Caki2 (cell line): ENCODE data around the gene SERPINE3. TPM values are rescaled to one million over a fixed set of nuclear protein-coding genes. Genes with fewer than 3 reads are reported as not detected.

Experiments
- DNase-seq: peaks from one replicate; pipeline ENCODE4 v3.0.0-alpha.2; 2015; ENCODE audit warnings: low read depth
- in situ Hi-C: cut with HindIII; loops from 2 replicates; pipeline ENCODE4 v1.10.0; 2016; ENCODE audit warnings: low sequenced_read_pairs, low pct_unique_long_range_greater_than_20kb, mixed read lengths
- total RNA-seq: library from RNA; depleted of rRNA; stranded (reverse); fragments of >200 nt; shearing (Covaris generic); gene quantifications from 2 replicates; pipeline ENCODE4 v1.2.3, GENCODE V29; 2014; ENCODE audit warnings: low replicate concordance; rRNA removed

Gene SERPINE3
- not detected in 2 replicates for total RNA-seq

DNA sequence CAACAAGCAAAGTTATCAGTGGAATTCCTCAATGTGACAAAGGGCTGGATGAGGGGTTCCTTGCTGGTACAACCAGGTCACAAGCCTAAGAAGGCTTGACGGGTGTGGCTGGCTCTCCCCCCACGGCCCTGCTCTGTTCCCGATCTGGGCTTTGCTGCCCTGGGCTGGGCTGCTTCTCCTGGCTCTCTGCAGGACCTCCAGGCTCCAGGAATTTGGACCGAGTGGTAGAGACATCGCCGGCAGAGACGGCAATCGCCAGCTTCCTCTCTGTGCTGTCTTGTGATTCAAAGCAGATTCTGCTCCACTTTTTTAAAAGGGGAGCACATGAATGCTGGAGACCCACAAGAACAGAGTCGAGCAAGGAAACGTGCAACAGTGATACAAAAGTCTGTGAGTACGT lies at the start of gene SERPINE3:
SERPINE3 (plus strand) TSS at position 338 of the 400 bp plus-strand sequence. CDS start 1,401 bp downstream, outside the sequence.
- in situ Hi-C loops: no loop called here
- no peak for DNase-seq

DNA sequence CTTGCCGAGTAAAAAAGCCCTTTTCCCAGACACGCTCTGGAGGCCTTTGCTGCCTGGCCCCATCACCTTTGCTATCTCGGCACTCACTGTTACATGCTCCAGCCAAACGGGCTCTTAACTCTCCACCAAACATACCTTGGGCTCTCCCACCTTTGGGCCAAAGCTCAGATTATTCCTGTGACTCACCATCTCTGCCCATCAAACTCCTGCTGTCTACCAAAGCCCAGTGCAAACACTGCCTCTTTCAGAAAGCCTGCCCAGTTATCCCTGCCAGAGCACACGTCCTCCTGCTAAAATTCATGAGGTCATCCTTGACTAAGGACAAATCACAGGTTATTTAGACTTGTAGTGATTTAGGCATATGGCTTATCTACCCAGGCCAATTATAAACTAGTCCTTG lies 48.1 kb upstream of the SERPINE3 start:
- no peak for DNase-seq
- in situ Hi-C loops: no loop called here

DNA sequence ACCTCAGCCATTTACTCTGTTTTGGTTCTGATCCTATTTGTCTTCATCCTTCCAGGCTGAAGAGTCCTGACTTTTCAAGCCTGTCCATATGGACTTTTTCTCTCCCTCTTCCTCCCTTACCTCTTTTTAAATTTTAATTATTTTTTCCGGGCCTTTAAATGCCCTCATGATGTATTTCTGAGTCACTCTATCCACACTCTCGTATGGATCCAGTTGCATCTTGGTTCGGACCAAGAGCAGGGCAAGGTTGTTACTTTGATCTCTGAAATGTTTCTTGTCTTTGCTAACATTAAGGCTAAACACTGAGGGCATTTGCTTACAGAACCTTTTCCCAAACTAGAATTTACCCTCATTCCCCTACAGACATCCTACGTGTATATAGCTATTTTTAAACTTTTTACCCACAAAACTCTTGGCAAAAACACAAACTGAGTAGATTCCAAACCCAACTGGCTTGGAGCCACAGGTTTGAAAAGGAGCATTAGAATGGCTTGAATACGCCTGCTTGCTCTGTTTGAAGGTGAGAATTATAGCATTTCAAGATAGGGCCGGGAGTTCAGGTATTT lies 47.4 kb upstream of the SERPINE3 start:
- in situ Hi-C loops: no loop called here
- DNase-seq: no peak

DNA sequence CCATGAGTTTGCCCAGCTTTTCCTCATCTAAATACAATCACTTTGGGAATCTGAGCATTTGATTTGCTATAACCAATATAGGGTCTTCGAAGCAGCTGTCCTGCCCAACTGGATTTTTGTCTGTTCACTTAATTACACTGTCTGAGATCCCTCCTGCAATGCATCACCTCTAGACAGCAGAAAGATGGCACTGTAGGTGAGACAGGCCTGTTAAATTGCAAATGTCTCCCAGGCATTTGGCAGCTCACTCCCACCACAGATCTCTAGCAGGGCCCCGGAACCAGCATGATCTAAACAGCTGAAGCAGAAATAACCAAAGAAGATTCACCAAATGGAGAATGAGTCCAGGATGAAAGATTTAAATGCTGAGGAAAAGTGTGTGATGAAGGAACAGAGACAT lies 41.9 kb upstream of the SERPINE3 start:
- in situ Hi-C loops: no loop called here
- DNase-seq: no peak

DNA sequence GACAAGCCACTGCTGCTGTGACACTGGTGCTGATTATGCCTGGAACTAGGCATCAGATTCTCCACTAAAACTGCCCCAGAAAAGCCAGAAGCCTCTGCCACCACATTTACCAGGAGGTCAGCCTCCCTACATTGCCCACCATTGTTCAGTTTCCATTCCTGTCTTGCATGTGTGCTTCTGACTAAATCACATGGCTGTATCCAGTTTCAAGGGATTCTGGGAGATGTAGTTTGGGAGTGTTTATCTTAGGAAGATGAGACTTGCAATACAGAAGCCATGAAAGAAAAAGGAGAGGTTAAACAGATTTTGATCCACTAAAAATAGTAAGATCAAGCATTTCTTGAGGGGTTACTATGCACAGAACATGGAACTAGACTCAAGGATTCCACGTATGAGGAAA lies 40.7 kb upstream of the SERPINE3 start:
- in situ Hi-C loops: no loop called here
- DNase-seq: no peak

DNA sequence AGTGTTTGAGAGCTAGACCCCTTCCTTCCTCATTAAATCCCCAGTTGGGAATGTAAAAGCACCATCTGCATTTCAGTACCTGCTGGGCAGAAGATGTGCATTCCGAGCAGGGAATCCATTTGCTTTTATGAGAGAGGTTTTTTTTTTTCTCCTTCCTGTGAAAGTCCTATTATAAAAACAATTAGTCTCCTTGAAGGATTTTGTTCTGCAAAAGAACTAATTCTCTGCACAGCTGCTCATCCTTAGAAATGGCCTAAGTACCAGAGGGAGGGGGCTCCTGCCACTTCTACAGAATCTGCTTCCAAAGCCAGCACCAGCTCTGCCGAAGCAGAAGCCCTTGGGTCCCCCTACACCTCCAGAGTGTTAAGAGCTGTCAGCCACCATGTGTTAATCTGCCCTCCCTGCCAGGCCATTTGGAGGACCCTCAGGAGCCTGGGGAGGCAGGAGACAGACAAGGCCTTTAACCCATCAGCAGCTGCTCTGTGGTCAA lies 36.4 kb upstream of the SERPINE3 start:
- no peak for DNase-seq
- in situ Hi-C loops: no loop called here

DNA sequence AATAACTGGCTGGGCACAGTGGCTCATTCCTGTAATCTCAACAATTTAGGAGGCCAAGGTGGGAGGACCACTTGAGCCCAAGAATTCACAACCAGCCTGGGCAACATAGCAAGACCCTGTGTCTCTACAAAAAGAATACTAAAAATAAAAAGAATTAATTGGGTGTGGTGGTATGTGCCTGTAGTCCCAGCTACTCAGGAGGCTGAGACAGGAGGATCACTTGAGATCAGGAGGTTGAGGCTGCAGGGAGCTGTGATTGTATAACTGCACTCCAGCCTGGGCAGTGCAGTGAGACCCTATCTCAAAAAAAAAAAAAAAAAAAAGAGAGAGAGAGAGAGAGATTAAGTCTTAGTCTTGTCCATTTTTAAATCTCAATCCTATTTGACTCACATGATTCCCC lies 35.6 kb upstream of the SERPINE3 start:
- DNase-seq: no peak
- in situ Hi-C loops: no loop called here

DNA sequence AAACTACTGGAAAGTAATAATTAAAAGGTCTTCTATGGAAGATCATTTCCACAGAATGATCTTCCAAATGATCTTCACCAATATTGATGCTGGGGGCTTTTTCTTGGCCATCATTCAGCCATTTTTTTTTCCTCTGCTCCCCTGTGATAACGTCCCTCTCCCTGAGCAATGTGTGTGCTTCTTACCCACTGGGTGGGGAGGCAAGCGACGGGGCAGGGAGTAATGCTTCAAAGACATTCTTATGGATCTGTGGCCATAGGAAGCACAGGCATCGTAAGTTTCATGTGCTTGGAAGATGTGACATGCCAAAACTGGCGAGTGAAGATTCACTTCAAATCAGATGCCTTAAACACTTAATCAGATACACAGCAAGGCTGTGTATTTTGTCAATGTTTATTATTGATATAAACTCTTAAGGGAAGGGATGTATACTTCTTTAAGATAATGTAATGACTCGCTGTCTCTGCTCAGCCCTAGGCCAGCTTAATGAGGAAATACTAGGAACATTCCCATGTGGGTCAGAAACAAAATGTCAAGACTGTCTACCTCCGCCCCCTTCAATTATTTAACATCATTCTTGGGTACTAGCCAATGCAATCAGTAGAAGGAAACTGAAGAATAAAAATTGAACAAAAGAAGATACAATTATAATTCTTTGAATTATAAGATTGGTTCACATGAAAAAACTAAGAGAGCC lies 34.1 kb upstream of the SERPINE3 start:
- in situ Hi-C loops: no loop called here
- DNase-seq: no peak

DNA sequence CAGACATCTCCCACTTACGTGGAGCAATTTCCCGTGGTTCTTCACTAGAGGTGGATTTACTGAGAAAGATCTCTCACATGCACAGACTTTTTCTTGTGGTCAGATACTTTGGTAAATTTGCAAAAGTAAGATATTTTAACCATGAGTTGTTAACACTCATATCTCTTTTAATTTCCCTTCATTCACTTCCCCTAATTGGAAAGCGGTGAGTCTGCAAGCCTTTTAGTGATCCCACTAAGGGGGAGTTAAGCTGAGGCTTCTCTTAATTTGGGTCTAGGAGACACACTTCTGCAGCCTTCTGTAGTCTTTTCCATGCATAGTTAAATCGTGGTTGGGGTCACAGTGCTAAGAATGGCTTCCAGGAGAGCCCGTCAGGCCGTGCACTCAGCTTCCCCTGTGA lies 30.7 kb upstream of the SERPINE3 start:
- no peak for DNase-seq
- in situ Hi-C loops: no loop called here

DNA sequence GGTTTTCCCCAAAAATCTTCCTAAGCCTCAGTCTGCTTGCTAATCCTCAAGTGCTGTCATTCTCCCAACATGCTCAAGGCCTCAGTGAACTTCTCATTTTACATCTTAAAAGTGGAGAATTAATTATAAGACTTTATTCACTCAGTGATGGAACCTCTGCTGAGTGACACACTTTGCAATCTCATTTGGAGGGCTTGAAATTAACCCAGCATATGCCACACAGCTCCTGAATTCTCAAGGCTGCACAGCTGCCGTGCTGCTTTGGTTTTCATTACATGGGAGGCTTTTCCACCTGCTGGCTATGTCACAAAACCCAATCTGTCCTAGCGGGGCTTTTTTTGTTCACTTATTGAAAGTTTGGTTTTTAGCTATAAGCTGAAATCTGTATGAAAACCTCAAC lies 28.3 kb upstream of the SERPINE3 start:
- in situ Hi-C loops: no loop called here
- no peak for DNase-seq

DNA sequence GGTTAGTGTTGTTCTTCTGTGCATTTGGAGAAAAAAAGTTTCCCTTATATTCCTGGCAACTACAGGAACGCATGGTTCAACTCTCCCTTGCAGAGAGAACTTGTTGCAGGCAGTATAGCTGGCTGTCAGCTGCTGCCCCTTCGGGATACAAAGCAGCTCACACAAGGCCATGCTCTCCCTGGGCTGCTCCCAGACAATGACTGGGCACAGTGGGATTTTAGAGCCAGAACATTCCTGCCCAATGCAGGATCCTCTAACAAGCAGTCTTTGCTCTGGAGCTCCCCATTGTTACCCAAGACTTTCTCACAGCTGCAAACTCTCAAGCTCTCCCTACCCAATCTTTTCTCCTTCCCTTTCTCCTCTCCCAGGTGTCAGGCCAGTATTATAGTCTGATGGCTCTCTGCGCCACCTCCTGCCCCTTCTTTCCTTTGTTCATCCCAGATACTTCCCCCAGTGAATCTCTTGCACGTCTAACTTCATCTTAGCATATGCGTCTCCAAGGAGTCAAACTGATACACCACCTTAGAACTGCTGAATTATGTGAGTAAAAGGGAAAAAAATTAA lies 27.5 kb upstream of the SERPINE3 start:
- DNase-seq: no peak
- in situ Hi-C loops: no loop called here

DNA sequence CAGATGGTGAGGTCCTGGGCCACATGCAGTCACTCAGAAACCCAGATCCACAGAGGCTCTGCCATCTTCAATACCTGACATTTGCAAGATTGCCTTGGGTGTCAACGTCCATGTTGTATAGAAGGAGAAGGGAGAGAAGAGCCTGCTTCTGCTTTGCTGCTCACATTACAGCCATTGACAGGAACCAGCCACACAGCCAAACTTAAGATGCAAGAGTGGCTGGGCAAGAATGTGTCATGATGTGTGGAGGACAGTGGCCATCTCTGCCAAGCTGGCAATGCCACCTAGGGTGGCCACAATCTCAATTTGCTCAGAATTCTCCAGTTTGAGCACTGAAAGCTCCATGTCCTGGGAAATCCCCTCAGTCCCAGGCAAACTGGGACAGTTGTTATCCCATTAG lies 25.9 kb upstream of the SERPINE3 start:
- no peak for DNase-seq
- in situ Hi-C loops: no loop called here

DNA sequence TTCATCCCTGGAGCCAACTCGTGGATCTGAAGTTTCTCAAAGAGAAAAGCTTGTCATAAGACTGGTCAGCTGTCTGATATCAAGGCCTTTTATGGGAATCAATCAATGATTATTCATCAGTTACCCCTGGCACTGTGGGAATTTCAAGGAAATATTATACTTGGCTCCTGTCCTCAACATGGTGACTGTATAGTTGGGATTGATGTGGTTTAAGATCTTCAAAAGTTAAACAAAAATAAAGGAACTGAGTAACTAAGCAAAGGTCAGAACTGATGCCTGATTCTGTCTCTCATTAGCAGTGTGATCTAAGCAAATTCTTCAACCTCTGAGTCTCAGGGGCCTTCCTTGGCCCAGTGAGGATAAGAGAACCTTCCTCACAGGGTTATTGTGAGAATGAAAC lies 22.2 kb upstream of the SERPINE3 start:
- DNase-seq: peak; percentile 2
- in situ Hi-C loops: no loop called here

DNA sequence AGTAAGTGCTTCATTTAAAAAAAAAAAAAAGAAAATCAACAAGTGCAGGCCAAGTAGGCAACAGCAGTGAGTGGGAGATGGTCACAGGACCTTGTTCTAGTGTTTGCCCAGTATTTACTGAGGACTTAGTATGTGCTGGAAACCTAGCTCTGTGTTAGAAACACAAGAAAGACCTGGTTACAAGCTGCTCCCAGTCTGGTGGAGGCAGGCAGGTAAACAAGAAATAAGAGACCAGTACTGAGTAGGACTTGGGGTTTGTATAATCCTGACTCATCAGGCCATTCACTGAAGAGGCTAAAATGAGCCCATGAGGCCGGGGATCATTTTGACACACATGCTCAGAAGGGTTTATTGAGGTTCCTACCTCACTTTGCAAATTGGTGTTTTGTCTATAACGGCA lies 21.5 kb upstream of the SERPINE3 start:
- in situ Hi-C loops: no loop called here
- no peak for DNase-seq

DNA sequence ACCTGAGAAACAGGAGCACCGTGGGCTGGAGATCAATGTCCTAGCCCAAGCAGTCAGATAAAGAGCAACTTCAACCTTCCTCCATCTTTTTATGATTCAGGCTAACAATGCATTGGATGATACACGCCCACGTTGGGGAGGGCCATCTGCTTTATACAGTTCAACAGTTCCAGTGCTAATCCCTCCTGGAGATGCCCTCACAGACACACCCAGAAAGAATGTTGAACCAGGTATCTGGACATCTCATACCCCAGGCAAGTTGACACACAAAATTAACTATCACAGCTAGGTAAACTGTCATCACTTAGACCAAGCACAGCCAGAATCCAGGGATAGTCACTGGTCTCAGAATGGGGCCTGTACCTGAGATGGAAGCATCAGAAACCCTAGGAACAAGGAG lies 20.6 kb upstream of the SERPINE3 start:
- no peak for DNase-seq
- in situ Hi-C loops: no loop called here

DNA sequence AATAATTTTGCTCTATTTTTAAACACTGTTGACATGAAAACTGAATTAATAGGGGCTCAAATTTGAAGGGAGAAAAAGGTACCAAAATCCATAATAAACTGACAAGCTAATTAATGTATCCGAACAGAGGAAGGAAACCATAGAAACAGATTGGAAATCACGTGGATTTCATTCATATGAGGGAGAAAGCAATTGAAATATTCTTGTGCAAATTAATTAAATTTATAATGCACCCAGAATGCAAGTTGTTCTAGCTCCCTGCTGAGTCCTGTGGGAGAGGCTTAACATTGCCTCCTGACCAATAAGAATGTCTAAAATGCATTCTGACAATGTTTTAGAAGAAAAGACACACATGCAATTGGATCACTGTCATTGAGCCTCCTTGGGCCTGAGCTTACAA lies 17.7 kb upstream of the SERPINE3 start:
- no peak for DNase-seq
- in situ Hi-C loops: no loop called here

DNA sequence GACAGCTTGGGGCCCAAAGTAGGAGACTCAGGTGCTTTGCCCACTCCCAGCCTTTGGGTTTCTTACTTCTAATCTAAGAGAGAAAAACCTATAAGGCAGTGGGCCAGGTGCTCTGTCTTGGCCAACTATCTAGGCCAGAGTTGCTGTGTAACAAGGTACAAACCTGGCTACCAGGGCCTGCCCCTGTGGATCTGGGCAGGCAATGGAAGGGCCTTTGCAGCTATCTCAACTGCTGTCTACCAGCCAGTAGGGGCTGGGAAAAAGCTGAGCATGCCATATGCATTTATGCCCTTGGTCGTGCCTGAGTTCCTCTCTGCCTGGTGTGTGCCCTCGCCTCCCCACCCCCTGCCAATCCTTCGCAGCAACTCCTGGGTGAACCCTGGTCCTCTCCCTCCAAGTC lies 16.7 kb upstream of the SERPINE3 start:
- no peak for DNase-seq
- in situ Hi-C loops: no loop called here

DNA sequence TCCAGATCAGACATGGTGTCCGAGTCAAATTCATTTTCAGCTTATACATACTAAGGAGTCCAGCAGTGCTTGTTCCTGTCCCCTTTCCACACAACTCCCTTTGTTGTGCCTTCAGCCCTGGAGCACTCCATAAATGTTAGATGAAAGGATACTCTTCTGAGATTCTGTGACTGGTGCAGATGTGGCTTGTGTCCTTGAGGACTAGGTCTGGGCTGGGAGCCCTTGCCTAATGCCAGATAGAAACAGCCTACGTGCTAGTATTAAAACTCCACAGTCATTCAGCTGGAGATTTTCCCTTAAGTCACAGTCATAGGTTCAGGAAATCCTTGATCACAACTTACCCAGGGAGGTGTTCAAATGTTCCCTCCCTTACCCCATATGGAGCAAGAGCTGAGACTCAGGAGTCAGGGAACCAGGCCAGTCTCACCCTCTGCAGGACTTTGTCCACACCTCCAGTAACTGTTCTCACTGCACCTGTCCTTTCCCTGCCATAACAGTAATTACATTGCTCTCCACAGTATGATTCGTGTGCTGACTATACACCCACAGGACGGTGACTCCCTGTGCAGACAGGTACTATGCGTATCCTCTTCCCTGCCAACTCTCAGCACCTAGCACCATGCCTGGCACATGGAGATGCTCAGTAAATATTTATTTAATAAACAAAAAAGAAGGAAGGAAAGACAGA lies 15.5 kb upstream of the SERPINE3 start:
- in situ Hi-C loops: no loop called here
- DNase-seq: no peak

DNA sequence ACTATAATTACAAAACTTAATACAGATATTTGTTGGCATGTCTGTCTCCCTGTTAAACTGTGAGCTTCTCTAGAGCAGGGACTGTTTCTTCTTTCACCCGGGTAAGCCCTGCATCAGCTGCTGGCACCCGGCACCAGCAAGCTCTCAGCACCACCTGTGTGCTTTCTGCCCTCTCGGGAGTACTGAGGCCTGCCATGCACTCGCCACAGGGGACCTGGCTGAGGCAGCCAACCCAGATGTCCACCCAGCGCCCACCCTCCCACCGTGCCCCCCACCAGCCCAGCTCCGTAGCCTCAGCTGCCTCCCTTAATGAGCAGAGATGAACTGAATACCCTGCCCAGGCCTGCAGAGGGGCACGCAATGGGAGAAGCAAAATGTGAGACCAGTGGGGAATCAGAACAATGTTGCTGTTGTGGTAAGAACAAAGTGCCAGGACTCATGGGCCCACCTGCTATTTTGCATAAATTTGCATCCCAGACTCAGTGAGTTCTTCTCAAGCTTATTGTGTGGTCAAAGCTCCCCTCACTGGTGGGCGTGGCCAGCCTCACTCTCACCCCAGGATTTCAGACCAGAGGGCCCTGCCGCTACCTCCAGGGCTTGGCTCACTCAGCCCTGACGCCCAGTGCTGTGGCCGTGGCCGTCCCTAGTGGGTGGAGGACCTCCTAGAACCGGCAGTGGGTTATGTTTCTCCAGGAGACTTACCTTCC lies 14.6 kb upstream of the SERPINE3 start:
- DNase-seq: no peak
- in situ Hi-C loops: no loop called here
